Measurements from ENCODE around the gene IDH2.
A peak's percentile ranks its signal among the peaks of the same experiment; 100 is the strongest.

The IDH2 gene

DNA sequence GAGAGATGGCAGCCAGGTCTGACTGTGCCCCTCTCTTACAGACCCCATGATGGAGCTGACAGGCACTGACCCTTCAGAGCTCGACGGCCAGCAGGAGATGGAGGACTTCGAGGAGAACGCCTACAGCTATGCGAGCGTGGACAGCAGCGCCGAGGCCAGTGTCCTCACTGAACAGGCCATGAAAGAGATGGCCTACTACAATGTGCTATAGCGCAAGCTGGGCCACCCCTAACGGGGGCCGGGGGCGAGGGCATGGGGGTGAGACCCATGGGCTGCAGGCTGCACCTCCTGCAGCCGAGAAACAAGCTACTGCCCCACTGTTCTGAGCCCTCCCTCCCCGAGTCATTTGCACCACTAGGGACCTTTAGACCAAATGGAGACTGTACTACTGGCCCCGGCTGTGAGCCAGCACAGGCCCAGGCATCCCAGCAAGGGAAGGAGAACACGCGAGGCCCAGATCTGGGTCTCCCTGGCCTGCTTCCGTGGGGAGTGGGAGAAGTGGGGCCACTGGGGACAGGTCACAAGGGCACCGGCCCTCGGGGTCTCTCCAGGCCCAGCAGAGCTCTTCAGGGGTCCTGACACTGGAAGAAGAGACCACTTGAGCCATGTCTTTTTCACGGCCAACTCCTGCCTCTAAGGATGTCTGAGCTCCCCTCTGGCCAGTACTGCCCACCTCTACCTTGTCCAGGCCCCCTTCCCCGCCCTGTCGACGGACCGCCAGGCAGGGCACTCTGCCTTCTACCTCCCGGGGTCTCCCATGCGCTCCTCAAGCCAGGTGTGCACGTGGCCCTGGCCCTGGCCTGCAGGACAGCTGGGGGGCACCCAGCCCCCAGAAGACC, 22.4 kb downstream of the IDH2 start:
- Histone ChIP-seq H4K20me1 (ENCODE audit: insufficient read depth) (no peaks in the 10 kb centered on the region), H3K27me3 (ENCODE audit: insufficient read depth, low read depth) (no peaks in the 10 kb centered on the region), H3K4me3 (IDR thresholded peaks at IDR 0.05; ENCODE audit: insufficient read depth, low read depth, low read length) (no peak overlapping the region), H3K4me2 (no peak overlapping the region), H3K79me2 (ENCODE audit: insufficient read depth, low read depth) (no peaks in the 10 kb centered on the region), H3K36me3 (ENCODE audit: insufficient read depth) (no peaks in the 10 kb centered on the region), H3K27ac (no peak overlapping the region), H3K4me1 (ENCODE audit: low read depth, poor library complexity, severe bottlenecking) (peaks cover 22% of the 10 kb centered on the region), H3K9ac (no peak overlapping the region), H2AFZ (ENCODE audit: low read depth) (no peak overlapping the region)
- no peak for TF ChIP-seq CTCF (conservative IDR thresholded peaks at IDR 0.05; ENCODE audit: low read depth, low read length)

DNA sequence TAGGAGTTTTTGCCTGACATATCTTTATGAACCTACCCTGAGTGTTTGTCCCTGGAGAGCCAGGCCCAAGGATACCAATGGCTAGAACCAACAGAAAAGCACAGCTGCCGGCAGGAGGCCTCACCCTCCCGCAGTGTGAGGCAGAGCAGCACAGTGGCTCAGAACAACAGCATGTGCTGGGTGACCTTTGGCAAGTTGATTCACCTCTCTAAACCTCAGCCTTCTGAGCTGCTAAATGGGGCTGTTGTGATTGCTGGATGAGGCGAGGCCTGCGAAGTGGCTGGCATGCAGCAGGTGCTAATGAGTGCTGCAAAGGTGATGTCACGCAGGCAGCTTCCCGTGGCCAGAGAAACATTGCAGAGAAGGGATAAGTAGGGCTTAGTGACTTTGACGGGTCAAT, 23.3 kb downstream of the IDH2 start:
- Histone ChIP-seq H3K4me1 (ENCODE audit: low read depth, poor library complexity, severe bottlenecking) (peaks cover 31% of the 10 kb centered on the region), H3K4me2 (no peak overlapping the region), H3K27ac (no peak overlapping the region), H3K79me2 (ENCODE audit: insufficient read depth, low read depth) (no peaks in the 10 kb centered on the region), H3K36me3 (ENCODE audit: insufficient read depth) (no peaks in the 10 kb centered on the region), H3K27me3 (ENCODE audit: insufficient read depth, low read depth) (no peaks in the 10 kb centered on the region), H4K20me1 (ENCODE audit: insufficient read depth) (no peaks in the 10 kb centered on the region), H3K4me3 (IDR thresholded peaks at IDR 0.05; ENCODE audit: insufficient read depth, low read depth, low read length) (no peak overlapping the region), H2AFZ (ENCODE audit: low read depth) (no peak overlapping the region), H3K9ac (no peak overlapping the region)
- no peak for TF ChIP-seq CTCF (conservative IDR thresholded peaks at IDR 0.05; ENCODE audit: low read depth, low read length)

GRCh38 chr15:90076716-90077115, 25.6 kb downstream of the IDH2 start:
- no peaks in the 10 kb centered on the region for H4K20me1 ChIP-seq (ENCODE audit: insufficient read depth)
- H3K4me1 ChIP-seq (ENCODE audit: low read depth, poor library complexity, severe bottlenecking): peaks cover 53% of the 10 kb centered on the region
- H3K4me3 ChIP-seq (IDR thresholded peaks at IDR 0.05; ENCODE audit: insufficient read depth, low read depth, low read length): no peak overlapping the region
- no peak overlapping the region for H3K9ac ChIP-seq
- TF ChIP-seq CTCF (conservative IDR thresholded peaks at IDR 0.05; ENCODE audit: low read depth, low read length): no peak
- no peaks in the 10 kb centered on the region for H3K27me3 ChIP-seq (ENCODE audit: insufficient read depth, low read depth)
- H3K27ac ChIP-seq: no peak overlapping the region
- no peak overlapping the region for H2AFZ ChIP-seq (ENCODE audit: low read depth)
- H3K36me3 ChIP-seq (ENCODE audit: insufficient read depth): no peaks in the 10 kb centered on the region
- H3K4me2 ChIP-seq: peak overlapping the region; percentile 92; the same call in 1 of the 2 replicates
- no peaks in the 10 kb centered on the region for H3K79me2 ChIP-seq (ENCODE audit: insufficient read depth, low read depth)

GRCh38 chr15:90075420-90076289, 26.6 kb downstream of the IDH2 start:
- Histone ChIP-seq H2AFZ (ENCODE audit: low read depth) (no peak overlapping the region), H3K4me1 (ENCODE audit: low read depth, poor library complexity, severe bottlenecking) (peaks cover 64% of the 10 kb centered on the region), H4K20me1 (ENCODE audit: insufficient read depth) (no peaks in the 10 kb centered on the region), H3K36me3 (ENCODE audit: insufficient read depth) (no peaks in the 10 kb centered on the region), H3K79me2 (ENCODE audit: insufficient read depth, low read depth) (no peaks in the 10 kb centered on the region), H3K27ac (peak overlapping the region; percentile 77), H3K9ac (peak overlapping the region; percentile 39; the same call in 1 of the 2 replicates), H3K4me3 (IDR thresholded peaks at IDR 0.05; ENCODE audit: insufficient read depth, low read depth, low read length) (no peak overlapping the region), H3K27me3 (ENCODE audit: insufficient read depth, low read depth) (no peaks in the 10 kb centered on the region), H3K4me2 (peak overlapping the region; percentile 92)
- TF ChIP-seq CTCF (conservative IDR thresholded peaks at IDR 0.05; ENCODE audit: low read depth, low read length): no peak
